ENCODE results near the gene KIAA1328.
A peak's percentile ranks its signal among the peaks of the same experiment; 100 is the strongest.

KIAA1328 gene

DNA sequence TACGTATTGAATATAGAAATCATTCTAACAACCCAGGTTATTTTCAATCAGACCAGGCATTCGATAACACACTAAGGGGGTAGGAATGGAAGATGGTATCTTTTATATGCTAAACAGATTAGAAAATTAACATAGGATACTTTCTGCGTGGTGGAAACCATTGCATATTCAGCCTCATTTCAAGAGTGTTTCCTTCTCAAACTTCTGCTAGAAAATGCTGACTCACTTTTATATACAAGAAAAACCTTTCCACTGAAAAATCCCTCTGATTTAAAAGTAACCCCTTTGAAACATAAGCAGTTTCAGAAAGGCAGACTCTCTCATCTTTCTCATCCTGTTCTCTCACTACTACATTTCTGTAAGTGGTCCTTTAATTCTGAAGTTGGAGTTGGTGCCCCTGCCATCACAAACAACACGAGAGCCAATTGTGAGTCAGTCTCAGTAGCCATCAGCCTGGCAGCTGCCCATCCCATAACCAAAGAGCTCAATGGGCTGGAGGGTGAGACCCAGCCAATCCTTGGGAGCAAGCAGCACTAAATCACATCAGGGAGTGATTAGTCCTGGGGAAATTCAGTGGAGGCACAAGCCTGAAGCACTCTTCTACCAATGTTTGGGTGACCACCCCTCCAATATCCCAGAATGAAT lies 393.5 kb downstream of the KIAA1328 start:
- DNase-seq = no peak

DNA sequence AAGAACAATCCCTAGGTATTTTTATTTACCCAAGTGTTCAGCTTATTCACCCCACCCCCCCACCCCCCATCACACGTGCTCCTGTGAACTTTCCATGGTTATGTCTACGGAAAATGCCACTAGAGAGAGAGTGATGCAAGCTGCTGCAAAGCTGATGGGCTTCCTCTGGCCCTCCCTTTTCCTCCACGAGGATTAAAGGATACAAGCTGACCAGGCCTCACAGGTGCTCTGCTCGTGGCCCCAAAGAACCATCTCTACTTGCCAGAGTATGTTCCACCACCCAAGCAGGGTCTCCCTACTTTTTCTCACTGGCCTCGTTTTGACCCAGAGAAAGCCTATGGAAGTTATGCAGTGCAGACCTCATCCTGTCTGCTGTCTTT lies 394.1 kb downstream of the KIAA1328 start:
- DNase-seq = no peak

DNA sequence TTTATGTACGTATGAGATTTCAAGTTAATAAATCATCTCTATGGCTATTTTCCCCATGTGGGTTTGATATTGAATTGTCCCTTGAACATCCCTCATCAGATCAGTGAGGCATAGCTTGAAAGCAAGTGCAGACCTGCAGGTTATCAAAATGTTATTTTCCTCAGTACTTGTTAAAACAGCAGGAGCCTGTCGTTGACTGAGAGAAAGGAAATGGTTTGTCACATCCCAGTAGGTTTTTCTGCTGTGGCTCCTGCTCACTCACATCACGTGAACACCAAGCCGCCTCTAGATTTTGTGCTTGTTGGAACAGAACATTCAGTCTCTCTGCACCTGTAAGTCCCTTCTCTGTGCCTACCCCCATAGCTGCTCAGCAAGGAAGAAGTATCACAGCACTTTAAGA lies 396.4 kb downstream of the KIAA1328 start:
- no peak for DNase-seq

DNA sequence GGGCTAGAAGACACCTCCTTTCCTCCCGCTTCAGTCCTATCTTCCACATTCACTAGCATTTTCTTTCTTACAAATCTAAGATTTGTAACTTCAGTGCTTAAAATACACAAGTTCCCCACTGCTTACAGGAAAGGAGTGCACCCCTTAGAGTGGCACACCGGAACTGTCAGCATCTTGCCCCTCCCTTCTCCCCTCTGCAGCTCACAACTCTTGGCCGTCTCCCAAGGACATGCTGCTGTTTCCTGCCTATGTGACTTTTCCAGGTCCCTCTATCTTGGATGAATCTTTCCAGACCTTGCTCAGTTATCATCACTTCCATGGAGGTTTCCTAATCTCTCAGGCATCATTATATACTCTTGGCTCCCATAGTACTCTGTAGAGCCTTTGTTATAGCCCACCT lies 401.8 kb downstream of the KIAA1328 start:
- DNase-seq = no peak

DNA sequence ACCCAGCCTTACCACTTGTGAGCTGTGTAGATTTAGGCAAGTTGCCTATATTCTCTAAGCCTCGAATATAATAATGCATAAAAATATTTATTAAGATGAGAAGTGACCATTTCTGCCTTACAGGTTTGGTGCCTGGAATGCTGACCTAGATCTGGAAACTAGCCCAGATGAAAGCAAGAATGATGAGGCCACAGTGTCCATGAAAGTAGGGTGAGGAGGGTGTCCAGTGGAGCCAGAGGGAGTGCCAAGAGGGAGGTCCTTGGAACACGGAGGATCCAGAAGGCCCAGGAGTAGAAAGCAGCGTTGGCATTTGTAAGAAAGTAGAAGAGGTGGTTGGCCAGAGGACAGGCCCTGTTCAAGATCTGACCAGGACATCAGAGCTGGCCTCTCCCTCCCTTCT lies 402.3 kb downstream of the KIAA1328 start:
- DNase-seq = no peak

DNA sequence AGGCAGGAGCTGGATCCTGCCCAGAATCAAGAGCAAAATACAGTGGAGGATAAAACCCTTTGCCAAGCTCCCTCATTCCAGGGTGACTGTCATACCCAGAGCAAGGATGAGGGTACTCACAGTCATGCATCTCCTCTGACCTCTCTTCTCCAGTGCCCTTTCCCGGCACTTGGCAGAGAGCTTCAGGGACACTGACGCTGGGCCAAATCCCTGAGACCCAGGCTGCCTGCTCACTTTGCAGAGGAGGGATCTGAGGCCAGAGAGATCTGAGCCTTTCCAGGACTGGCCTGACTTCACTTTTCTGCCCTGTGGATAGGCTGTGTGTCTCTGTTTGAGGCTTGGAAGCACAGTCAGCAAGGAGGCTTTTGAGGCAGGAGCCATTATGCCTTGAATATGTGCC lies 406.7 kb downstream of the KIAA1328 start:
- DNase-seq = no peak

DNA sequence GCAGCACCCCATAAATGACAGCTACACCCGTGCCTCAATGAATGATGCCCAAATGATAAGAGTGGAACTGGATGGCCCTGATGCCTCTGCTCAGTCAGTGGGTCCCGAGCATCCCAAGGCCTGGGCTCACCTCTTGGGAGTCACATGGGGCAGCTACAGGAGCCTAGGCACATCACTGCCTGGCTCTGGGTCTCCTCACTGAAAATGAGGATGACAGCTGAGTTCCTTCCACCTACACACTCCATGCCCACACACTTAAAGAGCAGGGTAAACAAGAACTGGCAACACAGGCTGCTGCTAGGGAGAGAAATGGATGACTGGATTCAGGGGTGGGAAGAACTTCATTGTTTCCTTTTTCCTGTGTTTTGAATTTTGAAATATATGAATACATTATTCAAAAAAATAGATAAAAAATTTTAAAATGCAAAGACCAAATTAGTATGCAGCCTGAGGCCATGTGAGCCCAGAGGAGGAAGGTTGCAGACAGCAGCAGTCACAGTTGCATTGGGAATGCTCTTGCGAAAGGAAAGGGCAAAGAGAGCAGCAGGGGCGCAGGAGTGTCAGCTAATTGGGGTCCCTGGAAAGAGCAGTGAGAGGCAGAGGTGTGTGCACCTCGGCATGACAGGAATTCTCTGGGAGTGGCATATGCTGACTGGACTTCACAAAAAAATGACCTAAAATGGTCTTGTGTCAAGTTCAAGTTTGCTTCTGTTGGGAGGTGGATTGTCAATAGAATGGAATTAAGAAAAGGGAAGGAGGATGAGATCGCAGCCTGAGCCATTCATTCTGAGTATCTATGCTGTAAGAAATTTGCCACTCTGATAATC lies 409.6 kb downstream of the KIAA1328 start:
- DNase-seq = no peak

DNA sequence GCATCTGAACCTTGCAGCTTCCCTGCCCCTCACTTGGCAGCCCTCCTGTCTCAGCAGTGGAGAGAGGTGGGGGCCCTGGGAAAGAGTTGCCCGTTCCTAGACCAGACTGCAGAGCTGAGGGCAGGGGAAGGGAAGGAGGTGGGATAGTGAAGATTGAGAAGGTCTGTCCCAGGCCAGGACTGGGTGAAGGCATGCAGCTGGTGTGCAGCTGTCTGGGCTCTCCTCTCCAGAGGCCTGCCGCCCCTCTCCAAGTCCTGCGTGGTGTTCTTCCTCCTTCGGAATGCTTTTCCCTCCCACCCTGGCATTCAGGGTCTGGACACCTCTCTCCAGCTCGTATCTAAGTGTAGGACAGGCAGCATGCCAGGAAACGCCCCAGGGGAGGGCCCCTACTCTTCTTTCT lies 413.2 kb downstream of the KIAA1328 start:
- no peak for DNase-seq

DNA sequence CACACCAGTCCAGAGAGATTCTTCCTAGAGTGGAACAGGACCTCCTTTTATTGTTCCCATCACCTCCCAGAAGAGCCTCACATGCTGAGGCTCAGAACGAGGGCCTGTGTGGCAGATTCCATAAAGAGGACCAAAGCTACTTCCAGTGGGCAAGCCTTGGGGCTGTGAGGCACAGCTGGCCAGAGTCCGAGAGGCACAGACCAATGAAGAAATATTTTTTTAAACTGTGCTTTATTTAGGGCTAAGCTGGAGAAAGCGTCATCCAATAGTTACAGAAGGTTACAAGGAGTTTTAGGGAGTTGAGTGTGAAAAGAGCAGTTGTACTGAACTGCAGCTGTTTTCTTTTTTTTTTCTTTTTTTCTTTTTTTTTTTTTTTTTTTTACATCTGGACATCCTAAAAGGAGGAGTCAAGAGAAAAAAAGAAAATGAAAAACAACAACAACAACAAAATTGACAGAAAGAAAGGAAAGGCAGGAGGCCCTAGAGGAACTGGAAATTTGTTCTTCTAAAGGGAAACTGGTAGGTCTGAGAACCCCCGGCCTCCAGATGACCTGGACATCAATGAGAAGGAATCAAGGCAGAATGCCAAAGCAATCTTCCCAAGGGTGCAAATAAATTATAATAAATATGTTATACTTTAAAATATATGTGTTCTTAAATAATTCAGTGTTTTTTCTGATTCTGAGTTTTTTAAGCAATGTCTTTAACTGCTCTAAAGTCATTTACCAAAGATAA lies 414.1 kb downstream of the KIAA1328 start:
- DNase-seq = peak; percentile 38

DNA sequence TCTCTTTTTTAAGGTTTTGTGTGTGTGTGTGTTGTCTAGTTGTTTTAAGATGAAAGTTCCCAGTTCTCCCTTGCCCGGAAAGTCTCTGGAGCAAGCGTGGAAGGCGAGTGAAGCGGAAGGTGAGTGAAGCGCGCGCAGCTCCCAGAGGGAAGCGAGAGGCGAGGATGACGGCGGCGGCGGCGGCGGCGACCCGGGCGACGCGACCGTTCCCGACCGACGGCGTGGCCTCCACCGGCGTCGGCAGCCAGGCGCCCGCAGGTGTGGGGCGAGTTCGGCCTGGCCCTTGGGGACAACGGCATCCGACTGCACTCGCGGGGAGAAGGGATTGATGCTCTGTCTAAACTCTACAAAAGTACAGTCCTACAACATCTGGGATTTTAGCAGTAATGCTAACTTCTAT lies 414.8 kb downstream of the KIAA1328 start:
- peak; percentile 57 for DNase-seq

DNA sequence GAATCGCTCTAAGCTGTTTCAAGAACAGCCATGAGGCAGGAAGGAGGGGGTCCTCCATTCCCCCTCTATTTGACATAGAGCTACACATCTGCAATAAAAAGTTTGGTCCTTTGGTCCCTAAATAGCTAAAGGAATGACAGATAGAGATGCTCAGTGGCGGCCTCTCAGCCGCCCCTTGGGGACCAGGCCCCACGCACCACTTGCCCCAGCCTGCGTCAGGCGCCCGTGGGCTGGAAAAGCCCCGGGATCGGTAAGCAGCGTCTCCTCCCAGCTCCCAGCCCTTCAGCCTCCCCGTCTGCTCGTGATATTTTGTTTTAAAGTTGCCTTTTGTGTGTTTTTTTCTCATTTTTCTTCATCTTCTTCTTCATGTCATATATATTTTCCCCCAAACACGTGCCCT lies 415.7 kb downstream of the KIAA1328 start:
- DNase-seq = no peak

DNA sequence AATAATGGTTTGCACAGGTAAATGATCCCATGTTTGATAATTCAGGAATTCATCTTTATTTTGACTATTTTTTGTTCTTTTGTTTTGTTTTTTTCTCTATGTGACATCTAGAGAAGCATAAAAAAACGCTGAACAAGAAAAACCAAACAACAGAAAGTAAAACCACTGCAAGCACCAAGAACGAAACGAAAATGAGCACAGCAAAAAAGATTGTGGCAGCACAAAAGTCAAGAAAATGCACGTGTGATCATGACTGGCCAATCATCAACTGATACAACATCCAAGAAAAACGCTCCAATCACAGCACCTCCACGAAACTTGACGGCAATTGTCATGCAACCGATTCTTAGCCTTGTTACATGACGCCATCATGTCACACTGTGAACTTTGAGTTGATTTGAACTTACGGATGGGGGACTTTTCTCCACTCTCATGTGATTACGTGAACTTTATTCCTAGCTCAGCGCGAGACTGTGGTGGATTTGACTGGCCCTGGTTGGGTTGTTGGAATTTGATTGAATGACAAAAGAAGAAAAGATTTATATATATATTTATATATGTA lies 417.9 kb downstream of the KIAA1328 start:
- DNase-seq = no peak

DNA sequence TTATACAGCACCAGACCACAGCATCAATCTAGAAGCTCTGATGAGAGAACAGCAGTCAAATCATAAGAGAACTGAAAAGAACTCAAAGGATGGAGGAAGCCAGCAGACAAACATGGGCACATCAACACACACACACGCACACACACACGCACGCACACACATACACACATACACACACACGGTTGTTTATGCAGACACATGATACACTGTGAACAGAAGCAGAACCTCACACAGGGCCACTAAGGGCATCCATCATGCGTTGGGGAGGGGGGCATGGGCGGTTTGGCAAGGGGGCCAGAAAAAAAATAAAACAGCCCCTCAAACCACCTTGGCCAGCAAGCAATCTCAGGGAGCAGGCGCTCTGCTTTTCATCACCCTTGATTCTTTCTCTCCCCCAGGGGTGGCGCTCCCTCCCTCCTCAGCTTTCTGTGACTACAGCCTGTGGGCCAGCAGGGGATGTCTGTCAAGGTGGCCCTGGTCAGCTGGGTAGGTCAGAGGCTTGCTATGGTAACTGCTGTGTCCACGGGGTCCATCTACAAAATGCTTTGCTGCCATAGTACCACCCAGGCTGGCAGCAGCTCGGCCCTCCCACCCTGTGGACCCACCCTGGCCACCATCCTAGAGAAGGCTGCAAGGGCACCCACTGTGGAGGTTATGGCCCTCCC lies 418.7 kb downstream of the KIAA1328 start:
- DNase-seq = no peak

DNA sequence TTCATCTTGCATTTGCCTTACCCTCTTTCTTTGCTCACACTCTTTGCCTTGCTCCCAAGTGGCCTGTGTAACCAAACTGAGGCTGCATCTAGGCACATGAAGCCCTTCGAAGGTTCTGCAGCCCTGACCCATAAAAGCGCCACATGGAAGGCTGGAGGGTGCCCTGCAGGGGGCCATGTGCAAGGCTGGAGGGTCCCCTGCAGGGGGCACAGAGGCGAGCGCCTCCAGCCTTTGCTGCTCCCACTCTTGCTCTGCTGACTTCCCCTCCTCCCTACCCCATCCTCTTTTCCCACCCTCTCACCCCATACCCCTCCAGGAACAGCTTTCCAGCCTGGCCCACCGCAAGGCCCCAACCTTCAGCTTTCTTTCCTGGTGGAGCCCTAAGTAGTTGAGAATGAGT lies 419.4 kb downstream of the KIAA1328 start:
- DNase-seq = no peak

DNA sequence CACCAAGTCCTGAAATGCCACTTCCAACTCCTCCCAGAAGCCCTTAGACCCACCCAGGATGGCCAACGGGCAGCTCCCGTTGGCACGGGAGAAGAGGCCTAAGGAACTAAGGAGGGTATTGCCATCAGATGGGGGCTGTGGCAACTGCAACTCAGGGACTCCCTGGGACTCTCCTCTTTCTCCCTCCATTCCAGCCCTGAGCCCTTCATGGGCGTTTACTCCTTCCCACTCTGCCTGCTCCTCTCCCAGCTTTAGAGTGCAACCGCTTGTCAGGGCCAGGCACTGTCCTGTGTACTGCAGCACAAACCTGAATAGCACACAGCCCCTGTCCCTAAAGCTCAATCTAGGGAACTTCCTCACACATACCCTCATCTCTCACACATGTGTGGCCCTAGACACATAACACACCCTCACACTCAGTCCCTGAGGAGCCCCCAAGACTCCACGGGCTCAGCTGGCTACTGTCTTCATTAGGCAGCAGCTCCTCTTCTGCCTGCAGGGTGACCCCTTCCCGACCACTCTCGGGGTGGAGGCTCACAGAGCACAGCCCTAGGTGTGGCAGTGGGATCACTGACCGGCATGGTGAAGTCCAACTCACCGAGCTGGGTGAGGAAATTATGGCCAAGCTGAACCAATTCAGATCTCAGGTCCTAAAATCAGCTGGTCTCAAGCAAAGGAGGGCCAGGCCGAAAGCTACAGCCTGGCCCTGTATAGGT lies 420.4 kb downstream of the KIAA1328 start:
- DNase-seq = no peak

DNA sequence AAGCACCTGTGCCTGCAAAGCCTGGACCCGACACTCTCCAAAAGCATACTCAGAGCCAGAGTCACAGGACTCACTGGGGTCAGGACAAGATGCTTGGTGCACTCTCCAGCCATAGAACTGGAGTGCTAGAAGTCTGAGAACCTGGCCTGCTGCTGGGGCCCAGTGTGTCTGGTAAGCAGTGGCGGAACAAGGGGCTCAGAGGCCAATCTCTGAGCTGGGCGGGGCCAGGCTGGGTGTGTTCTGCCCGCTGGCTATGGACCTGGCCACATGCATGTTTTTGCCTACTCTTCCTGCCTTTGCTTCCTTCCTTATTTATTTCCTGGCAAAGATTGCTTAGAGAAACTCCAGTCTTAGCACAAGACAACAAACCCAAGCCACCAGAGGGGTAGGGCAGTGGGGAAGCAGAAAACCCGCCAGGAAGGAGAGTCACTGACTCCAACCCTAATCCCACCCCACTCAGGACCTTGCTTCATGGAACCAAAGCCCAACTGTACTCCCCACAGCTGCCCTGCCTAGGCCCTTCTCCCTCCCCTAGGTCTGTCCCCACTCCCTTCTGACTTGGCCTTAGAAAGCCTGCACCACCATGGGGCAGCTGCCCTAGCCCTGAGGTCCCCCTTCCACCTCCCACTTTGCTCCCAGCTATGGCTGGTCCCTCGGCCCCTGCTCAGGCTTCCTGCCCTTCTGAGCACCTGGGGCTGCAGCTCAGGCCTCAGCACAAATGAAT lies 421.1 kb downstream of the KIAA1328 start:
- DNase-seq = no peak

DNA sequence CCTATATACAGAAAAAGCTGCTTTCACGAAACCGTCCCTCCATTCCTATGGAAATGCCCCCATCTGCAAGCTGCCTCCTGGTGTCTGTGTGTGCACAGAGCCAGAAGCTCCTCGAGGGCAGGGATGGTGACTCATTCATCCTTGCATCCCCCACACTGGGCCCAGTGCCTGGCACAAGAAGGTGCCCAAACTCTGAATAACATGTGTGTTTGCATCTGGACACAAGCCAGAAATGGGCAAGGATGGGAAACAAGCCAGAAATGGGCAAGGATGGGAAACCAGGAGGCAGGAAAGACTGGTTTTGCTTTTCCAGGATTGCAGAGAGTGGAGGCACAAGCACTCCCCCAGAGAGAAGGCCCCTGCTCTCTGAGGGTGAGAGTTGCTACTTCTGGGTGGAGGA lies 422.8 kb downstream of the KIAA1328 start:
- no peak for DNase-seq

DNA sequence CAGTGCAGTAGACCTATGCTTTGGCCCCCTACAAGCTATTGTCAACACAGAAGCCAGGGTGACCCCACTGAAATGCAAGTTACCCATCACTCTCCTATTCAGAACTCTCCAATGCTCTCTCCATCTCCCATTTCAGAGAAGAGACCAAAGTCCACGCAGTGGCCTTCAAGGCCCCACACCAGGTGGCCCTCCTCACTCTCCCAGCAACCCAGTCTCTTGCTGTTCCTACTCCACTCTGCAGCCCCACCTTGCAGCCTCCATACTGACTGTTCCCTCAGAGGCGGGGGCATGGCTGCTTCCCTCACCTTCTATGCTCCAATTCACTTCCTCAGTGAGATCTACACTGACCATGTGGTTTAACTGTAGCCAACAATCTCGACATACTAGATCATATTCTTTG lies 423.4 kb downstream of the KIAA1328 start:
- DNase-seq = no peak

DNA sequence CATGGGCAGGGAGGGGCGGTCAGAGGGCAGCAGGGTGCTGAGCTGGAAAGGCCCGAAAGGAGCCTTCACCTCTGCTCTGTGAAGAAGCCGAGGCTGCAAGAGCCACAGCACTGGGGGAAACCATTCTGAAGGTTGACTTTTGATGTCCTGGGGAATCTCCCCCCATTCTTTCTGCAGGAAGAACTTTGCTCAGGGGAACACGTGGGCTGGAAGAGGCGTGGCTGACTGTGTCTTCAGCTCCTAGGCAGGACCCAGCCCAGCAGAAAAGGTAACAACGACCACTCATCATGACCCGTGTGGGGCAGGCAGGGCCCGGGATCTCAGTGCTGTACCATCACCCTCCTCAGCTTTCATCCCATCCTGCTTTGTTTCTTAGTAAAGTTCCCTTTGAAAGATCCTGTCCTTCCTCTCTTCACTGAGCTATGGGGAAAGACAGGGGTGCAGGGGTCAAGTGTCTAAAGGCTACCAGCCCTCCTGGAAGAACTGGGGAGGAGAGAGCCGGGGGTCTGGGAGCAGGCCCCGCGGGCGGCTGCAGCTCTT lies 424.0 kb downstream of the KIAA1328 start:
- DNase-seq = no peak

DNA sequence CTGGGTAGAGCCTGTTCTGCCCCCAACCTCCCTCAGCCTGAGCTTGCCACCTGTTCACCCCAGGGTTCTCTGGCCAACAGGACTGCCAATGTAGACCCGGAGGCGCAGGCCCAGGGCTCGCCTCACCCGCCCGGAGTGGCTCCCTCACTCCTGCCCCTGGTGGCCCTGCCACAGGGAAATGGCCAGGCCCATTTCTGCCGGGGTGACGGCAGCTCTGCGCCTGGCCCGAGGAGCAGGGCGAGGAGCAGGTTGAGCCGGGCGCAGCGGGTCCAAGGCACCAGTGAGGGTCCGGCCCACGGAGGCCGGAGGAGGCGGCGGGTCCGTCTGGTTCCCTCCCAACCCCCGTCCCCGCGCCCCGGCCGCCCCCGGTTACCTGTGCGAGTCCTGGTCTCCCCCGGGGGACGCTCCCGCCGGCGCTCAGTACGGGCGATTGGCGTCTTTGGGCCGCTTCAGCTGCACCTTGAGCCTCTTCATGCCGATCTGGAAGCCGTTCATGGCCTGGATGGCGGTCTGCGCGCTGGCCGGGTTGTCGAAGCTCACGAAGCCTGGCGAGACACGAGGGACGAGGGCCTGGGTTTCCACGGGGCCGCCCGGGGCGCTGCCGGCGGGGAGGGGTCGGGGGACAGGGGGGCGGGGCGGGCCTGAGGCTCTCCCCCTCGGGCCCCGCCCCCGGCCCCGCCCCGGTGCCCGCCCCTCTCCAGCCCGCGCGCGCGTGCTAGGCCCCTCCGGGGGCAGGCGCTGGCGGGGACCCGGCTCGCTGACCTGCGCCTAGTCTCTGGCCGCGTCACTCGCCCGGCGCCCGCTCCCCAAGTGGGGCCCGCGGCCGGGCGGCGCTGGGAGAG lies 424.7 kb downstream of the KIAA1328 start:
- DNase-seq = peak; percentile 49

Measured in right kidney (tissue), 1 donor.